Mesodermal cell (in vitro differentiated cells): ENCODE data around the gene CELF6.
A peak's percentile ranks its signal among the peaks of the same experiment; 100 is the strongest.

ENCODE experiments used
- H3K27ac ChIP-seq: 2 replicates; pipeline ENCODE4 v1.7.0; 2013; ENCODE audit warnings: mild to moderate bottlenecking, low read depth, low read length, moderate library complexity; ENCODE audit not compliant: severe bottlenecking
- H3K36me3 ChIP-seq: 2 replicates; pipeline ENCODE4 v1.7.1; 2013; ENCODE audit warnings: mild to moderate bottlenecking, low read length, moderate library complexity; ENCODE audit not compliant: control insufficient read depth, insufficient read depth
- H3K4me1 ChIP-seq: one replicate; pipeline ENCODE4 v1.7.1; 2013; ENCODE audit warnings: mild to moderate bottlenecking, low read length; ENCODE audit not compliant: insufficient read depth, control insufficient read depth, poor library complexity, severe bottlenecking
- H3K4me3 ChIP-seq: 2 replicates; pipeline ENCODE4 v1.7.0; 2013; ENCODE audit warnings: low read length, control low read depth, mild to moderate bottlenecking; ENCODE audit not compliant: insufficient read depth, poor library complexity, severe bottlenecking; ENCODE audit errors: extremely low read depth
- H3K9me3 ChIP-seq: 2 replicates; pipeline ENCODE4 v1.7.1; 2013; ENCODE audit warnings: mild to moderate bottlenecking, low read length, moderate library complexity; ENCODE audit not compliant: control insufficient read depth
- WGBS, 2 experiments: methylation state at CpG; one replicate each; pipeline ENCODE4 v1.1.5; 2013; ENCODE audit warnings: missing lambda C conversion rate in 2 of 2; ENCODE audit not compliant: insufficient coverage in 2 of 2; 5-methylcytosine and 5-hydroxymethylcytosine counted together

CELF6 gene

GRCh38 chr15:72272213-72272996, 47.6 kb downstream of the CELF6 start, which contains the start of gene PARP6:
Gene PARP6, minus strand, starts transcription at chr15:72272554. Its CDS starts 5,077 bp downstream, at chr15:72267477.
- Histone ChIP-seq H3K4me1 (peaks cover 4% of the 10 kb centered on the region), H3K36me3 (peaks cover 33% of the 10 kb centered on the region), H3K9me3 (no peaks in the 10 kb centered on the region), H3K4me3 (peak within 1 kb of the TSS; percentile 85), H3K27ac (peak within 1 kb of the TSS; percentile 68)
- WGBS, 2 experiments = 0 to 1% methylated on average over 53 to 77 of the region's 82 CpGs

DNA sequence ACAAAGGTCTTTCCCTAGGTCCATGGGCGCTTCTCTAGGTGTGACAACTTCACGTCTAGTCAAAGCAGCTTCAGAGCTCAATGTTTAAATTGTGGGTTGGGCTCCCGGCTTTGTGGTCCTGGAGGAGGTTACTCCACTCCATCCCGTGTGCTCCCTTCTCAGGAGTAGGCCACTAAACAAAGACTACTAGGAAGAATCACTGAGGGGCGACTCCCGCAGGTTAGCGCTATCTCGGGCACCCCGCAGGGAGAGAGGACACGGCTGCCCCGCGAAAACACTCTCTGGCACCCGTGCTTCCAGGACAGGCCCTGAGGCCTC, 48.1 kb downstream of the CELF6 start:
- peak overlapping the region; percentile 85 for H3K4me3 ChIP-seq
- peaks cover 39% of the 10 kb centered on the region for H3K36me3 ChIP-seq
- peaks cover 4% of the 10 kb centered on the region for H3K4me1 ChIP-seq
- no peaks in the 10 kb centered on the region for H3K9me3 ChIP-seq
- 0 to 2% methylated on average over 10 to 13 of the region's 13 CpGs for WGBS, 2 experiments
- H3K27ac ChIP-seq = peak overlapping the region; percentile 68

GRCh38 chr15:72271221-72271620, 48.7 kb downstream of the CELF6 start:
- peaks cover 4% of the 10 kb centered on the region for H3K4me1 ChIP-seq
- WGBS, 2 experiments = no CpG with 5 or more reads among the region's 4 CpGs
- peak overlapping the region; percentile 85 for H3K4me3 ChIP-seq
- H3K36me3 ChIP-seq = peaks cover 45% of the 10 kb centered on the region
- H3K9me3 ChIP-seq = no peaks in the 10 kb centered on the region
- no peak overlapping the region for H3K27ac ChIP-seq

GRCh38 chr15:72269739-72270138, 50.2 kb downstream of the CELF6 start:
- Histone ChIP-seq H3K4me1 (peaks cover 4% of the 10 kb centered on the region), H3K36me3 (peaks cover 60% of the 10 kb centered on the region), H3K4me3 (no peak overlapping the region), H3K27ac (no peak overlapping the region), H3K9me3 (no peaks in the 10 kb centered on the region)
- 93 to 100% methylated on average over 2 to 4 of the region's 4 CpGs for WGBS, 2 experiments

DNA sequence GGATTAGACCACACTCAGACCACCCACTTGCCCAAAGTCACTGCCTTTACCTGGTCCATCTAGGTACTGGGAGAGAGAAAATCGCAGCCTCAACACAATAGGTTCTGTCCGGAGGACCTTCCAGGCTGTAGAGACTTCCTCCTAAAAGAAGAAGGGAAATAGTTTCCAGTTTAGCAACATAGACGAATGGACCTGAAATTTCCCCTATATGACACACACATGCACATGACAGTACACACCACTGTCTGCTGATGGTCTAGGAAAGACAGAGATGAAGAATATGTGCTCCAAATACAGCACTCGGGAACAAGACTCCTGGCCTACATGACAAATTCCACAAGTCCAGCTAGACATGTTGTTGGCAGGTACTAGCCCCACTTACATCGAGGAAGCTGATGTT, 54.9 kb downstream of the CELF6 start:
- WGBS, 2 experiments = 100% methylated on average over 1 to 2 of the region's 5 CpGs
- no peaks in the 10 kb centered on the region for H3K9me3 ChIP-seq
- no peak overlapping the region for H3K4me3 ChIP-seq
- no peak overlapping the region for H3K27ac ChIP-seq
- H3K4me1 ChIP-seq = no peaks in the 10 kb centered on the region
- peaks cover 98% of the 10 kb centered on the region for H3K36me3 ChIP-seq

GRCh38 chr15:72252663-72253299, 67.2 kb downstream of the CELF6 start:
- no peak overlapping the region for H3K4me3 ChIP-seq
- 90% methylated on average over 2 to 3 of the region's 10 CpGs for WGBS, 2 experiments
- H3K4me1 ChIP-seq = no peaks in the 10 kb centered on the region
- no peaks in the 10 kb centered on the region for H3K9me3 ChIP-seq
- no peak overlapping the region for H3K27ac ChIP-seq
- H3K36me3 ChIP-seq = peaks cover 90% of the 10 kb centered on the region

GRCh38 chr15:72249142-72249810, 70.7 kb downstream of the CELF6 start:
- peaks cover 84% of the 10 kb centered on the region for H3K36me3 ChIP-seq
- 88 to 94% methylated on average over 3 of the region's 3 CpGs for WGBS, 2 experiments
- H3K27ac ChIP-seq = no peak overlapping the region

DNA sequence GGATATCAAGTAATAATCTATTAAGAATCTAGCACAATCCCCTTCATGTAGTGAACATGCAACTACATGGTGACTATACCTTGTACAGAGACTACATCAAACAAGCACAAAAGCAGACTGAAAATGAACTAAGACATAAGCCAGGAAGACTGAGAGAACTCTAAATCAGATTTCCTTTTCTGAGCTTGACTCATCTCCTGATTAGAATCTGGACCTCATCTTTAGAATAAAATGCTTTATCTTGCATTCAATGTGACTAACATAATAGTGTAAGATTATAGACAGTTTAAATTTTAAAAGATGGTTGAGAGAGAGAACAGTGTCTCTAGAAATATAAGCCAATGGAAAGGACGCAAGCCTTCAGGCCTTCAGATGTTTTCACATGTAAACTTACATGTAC, 71.4 kb downstream of the CELF6 start:
- Histone ChIP-seq H3K27ac (no peak overlapping the region), H3K9me3 (no peaks in the 10 kb centered on the region), H3K4me1 (no peaks in the 10 kb centered on the region), H3K4me3 (no peak overlapping the region), H3K36me3 (peaks cover 82% of the 10 kb centered on the region)
- WGBS, 2 experiments = 80 to 83% methylated on average over 1 of the region's 1 CpG

More at GRCh38 chr15:72249142-72249810, 70.7 kb downstream of the CELF6 start:
- Histone ChIP-seq H3K4me3 (no peak overlapping the region), H3K4me1 (no peaks in the 10 kb centered on the region), H3K9me3 (no peaks in the 10 kb centered on the region)

- Histone ChIP-seq H3K27ac (peak overlapping the region; percentile 24), H3K36me3 (peaks cover 78% of the 10 kb centered on the region), H3K4me1 (peaks cover 8% of the 10 kb centered on the region), H3K9me3 (no peaks in the 10 kb centered on the region), H3K4me3 (no peak overlapping the region)
- WGBS, 2 experiments = 23 to 32% methylated on average over 1 to 2 of the region's 2 CpGs
Measured at GRCh38 chr15:72242775-72243370, 77.1 kb downstream of the CELF6 start.

GRCh38 chr15:72239652-72240051, 80.3 kb downstream of the CELF6 start:
- H3K4me1 ChIP-seq = peaks cover 29% of the 10 kb centered on the region
- no peak overlapping the region for H3K4me3 ChIP-seq
- H3K27ac ChIP-seq = no peak overlapping the region
- no peaks in the 10 kb centered on the region for H3K9me3 ChIP-seq
- H3K36me3 ChIP-seq = peaks cover 53% of the 10 kb centered on the region
